GM18870 (cell line): ENCODE data around the gene ALDH1L1.
"Not testable (repeated sequence)": the region's sequence is repeated elsewhere in the genome, so short reads cannot be mapped to it uniquely, and the experiment has no call there.

ENCODE experiments used
- ATAC-seq: cut with Tn5 transposase; IDR thresholded peaks from one replicate; pipeline ENCODE4 v1.9.1; 2021; ENCODE audit warnings: moderate library complexity; ENCODE audit not compliant: unreplicated experiment

ALDH1L1 gene

DNA sequence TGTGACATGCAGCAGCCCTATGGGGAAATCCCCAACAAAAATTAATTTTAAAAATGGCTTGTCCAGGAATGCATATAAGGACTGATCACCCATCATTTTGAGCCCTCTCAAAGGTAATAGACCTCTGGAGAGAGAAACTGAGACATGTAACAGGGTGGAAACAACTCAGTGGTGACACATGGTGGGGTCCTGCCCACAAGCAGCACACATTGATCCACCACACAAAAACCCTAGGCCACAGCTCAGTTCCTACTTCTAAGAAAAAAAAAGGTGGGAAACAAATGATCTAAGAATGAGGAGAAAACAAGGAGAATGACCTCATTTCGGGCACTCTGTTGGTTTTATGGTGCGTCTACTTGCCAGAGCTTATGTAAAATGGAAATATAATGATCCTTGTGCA, 94.5 kb downstream of the ALDH1L1 start:
- no peak for ATAC-seq

GRCh38 chr3:126085276-126085675, 95.1 kb downstream of the ALDH1L1 start:
- ATAC-seq = no peak

GRCh38 chr3:126084768-126085180, 95.6 kb downstream of the ALDH1L1 start:
- ATAC-seq = no peak

DNA sequence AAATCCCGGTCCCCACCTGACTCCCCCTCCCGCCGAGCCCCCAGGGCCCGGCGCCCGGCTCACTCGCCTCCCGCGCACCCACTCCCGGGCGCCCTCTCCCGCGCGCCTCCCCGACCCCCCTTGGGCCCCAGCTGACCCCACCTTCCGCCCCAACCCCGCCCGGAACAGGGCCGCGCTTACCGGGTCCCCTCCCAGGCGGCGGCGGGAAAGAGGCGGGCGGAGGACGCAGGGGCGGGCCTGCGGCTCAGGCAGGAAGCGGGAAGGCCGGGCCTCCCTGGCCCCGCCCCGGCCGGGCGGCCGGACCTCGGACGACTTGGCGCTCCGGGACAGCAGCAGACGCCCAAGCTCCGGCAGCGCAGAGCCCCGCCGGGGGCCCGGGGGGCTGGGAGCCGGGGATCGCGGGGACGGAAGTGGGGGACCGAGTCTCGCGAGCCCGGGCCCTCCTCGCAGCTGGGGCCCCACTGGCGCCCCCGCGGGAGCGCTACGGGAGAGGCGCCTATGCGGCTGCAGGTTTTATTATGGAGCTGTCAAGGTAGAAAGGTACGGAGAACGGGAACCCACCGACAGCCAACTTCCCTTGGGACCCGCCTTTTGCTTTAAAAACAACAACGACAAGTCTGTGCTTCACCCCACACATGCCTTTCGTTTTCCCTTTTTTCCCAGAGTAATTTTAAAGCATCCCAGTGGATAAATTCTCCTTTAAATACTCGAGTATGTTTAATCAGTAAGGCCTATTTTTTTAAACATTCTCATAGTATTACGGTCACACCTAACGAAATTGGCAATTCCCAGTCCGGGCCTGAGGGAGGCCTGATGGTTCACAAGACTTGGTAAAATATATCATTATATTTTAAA, 96.2 kb downstream of the ALDH1L1 start, which contains the start of gene SLC41A3:
SLC41A3 (minus strand) TSS at position 212 of the 855 bp plus-strand sequence. CDS start 15,905 bp downstream, outside the sequence.
- peak; percentile 67 for ATAC-seq

DNA sequence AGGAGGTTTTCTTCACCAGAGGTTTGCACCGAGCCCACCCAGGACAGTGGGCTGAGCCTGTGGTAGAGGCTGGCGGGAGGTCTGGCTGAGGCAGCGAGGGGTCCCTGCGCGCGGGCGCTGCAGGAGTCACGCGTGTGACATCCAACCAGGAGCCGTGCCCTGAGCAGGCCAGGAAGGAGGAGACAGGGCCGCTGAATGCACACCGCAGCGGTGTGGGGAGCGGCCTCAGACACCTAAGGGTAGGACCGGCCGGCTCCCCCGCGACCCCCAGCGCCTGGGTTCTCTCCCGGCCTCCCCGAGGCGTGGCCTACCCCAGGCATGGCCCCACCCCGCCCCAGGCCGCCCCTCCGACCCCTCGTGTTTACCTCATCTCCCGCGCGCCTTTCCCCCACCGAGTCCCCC, 96.9 kb downstream of the ALDH1L1 start:
- no peak for ATAC-seq

DNA sequence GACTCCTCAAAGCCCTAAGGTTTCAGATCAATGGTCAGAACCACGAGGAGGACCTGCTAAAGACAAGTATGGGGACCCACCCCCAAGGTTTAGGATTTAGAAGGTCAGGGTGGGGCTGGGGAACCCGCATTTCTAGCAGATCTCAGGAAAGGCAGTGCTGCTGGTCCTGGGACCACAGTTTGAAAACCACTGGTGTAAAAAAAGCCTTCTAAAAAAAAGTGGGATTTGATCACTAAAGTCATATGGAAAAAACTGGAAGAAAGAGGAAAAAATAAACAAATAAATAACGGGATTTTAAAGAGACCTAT, 97.3 kb downstream of the ALDH1L1 start:
- no peak for ATAC-seq

- no peak for ATAC-seq
Observed at GRCh38 chr3:126082362-126083137, 97.8 kb downstream of the ALDH1L1 start.

DNA sequence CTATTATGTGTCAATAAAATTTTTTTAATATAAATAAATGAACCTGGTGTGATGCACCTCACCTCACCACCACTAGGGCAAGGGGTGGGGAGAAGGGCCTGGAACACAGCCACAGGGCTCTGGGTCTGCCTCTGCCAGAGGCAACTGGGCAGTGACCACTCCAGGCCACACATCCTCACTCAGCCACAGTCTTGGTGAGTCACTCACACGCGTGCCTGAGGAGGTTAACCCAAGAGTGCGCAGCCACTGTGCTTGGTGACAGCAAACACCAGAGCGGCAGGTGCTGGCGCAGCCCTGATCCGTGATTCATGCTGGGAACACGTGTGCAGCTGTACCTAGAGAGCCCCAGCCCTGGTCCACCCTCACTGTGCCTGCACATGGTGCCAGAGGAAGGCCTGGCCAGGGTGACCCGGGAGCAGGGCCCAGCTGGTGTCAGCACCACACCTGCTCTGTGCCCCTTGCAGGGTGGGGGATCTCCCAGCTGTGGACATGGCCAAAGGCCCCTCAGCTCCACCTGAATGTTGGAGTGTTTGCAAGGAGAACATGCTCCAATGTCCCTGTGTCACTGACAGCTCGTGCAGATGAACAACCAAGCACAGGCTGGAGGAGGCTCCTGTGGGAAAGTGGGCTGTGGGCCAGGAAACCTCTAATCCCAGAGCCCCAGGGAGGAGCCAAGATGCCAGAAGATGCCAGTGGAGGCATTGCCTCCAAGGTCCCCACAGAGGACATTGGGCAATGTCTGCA, 98.6 kb downstream of the ALDH1L1 start:
- ATAC-seq = no peak

DNA sequence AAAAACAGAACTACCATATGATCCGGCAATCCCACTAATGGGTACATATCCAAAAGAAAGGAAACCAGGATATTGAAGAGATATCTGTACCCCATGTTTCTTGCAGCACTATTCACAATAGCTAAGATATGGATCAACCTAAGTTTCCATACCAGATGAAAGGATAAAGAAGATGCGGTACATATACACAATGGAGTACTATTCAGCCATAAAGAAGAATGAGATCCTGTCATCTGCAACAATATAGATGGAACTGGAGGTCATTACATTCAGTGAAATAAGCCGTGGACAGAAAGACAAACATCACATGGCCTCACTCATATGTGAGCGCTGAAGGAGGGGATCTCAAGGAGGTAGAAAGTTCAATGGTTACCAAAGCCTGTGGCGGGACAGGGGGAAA, 99.4 kb downstream of the ALDH1L1 start:
- ATAC-seq = no peak

- ATAC-seq = no peak
Observed at GRCh38 chr3:126078866-126079265, 101.5 kb downstream of the ALDH1L1 start.

GRCh38 chr3:126077754-126078153, 102.6 kb downstream of the ALDH1L1 start:
- no peak for ATAC-seq

GRCh38 chr3:126076140-126076539, 104.2 kb downstream of the ALDH1L1 start:
- no peak for ATAC-seq

GRCh38 chr3:126070146-126070545, 110.2 kb downstream of the ALDH1L1 start:
- no peak for ATAC-seq

DNA sequence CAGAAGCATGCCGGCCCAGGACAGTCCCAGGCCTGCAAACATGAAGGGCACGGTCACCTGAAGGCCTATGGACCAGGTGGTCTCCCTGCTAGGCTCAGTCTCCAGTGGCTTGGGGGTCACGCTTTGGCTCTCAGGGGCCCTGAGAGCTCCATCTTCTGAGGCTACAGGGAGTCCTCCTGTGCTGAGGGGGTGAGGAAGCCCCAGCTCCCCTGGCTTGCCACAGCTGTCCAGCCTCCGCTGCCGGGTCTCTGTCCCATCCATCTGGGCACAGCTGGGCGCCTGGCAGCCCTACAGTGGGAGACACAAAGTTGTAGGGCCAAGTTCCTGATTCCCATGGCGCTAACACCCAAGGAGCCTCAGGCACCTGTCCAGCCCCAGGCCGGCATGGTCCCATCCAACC, 112.4 kb downstream of the ALDH1L1 start:
- ATAC-seq = no peak

DNA sequence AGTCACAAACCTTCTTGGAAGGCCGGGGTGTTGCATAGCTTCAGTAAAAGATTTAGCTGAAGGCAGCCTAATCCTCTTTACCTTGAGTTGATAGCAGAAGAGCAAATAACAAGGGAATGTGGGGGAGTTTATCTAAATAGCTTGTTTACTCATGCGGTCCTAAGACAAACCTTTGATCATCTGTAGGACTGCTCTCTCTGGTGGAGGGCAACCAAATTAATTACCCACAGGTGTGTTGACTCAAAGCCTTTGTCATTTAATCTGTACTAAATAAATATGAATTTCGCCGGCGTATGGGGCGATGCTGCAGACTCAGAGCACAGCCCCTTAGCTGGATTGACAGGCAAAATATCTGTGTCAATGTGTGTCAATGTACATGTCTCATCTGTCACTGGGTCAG, 113.7 kb downstream of the ALDH1L1 start:
- ATAC-seq = not testable (repeated sequence)

GRCh38 chr3:126065876-126066275, 114.5 kb downstream of the ALDH1L1 start:
- no peak for ATAC-seq

DNA sequence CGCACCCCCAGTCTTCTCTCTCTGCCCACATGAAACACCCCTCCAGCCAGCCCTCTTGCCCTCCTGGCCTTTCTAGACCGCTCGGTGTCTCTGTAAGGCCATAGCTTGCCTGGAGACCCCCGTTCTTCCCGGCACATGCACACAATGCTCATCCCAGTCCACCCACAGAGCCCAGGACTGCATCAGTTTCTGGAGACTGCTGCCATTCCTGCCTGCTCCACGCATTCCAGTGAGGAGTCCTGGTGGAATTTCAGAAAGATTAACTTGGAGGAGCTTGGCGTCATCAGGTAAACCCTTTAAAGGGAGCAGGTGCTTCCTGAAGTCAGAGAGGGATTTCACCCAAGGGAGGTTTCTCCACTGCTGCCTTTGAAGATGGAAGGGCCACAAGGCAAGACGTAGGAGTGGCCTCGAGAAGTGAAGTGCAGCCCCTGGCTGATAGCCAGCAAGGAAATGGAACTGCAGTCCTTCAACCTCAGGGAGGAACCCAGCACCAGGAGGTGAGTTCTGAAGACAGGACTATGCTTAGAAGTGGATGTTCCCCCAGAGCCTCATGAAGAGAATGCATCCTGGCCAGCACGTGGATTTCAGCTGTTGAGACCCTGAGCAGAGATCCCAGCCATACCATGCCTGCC, 115.6 kb downstream of the ALDH1L1 start:
- no peak for ATAC-seq

- no peak for ATAC-seq
Observed at GRCh38 chr3:126063358-126063965, 116.9 kb downstream of the ALDH1L1 start.

- ATAC-seq = no peak
Observed at GRCh38 chr3:126061301-126062032, 118.9 kb downstream of the ALDH1L1 start.

- no peak for ATAC-seq
Observed at GRCh38 chr3:126060613-126061145, 119.7 kb downstream of the ALDH1L1 start.
